ENCODE results near the gene PINK1. TPM values are rescaled to one million over a fixed set of nuclear protein-coding genes. Genes with fewer than 3 reads are reported as not detected.

Gene PINK1
- total RNA-seq, 1 donor from 2014 or later = 32.0 TPM

- H3K27me3 Mint-ChIP-seq (ENCODE audit: unreplicated experiment) = peaks cover 4% of the 10 kb centered on the region
- no peak for DNase-seq
- peaks cover 6% of the 10 kb centered on the region for H3K36me3 Mint-ChIP-seq (ENCODE audit: unreplicated experiment)
- H3K9me3 Mint-ChIP-seq (ENCODE audit: unreplicated experiment) = peaks cover 2% of the 10 kb centered on the region
- H3K4me3 Mint-ChIP-seq (ENCODE audit: unreplicated experiment) = no peak overlapping the region
- TF ChIP-seq CTCF (IDR thresholded peaks at IDR 0.05; ENCODE audit: partially characterized antibody, unreplicated experiment) = no peak
- no peak overlapping the region for H3K27ac Mint-ChIP-seq (ENCODE audit: unreplicated experiment)
- H3K4me1 Mint-ChIP-seq (ENCODE audit: low read depth, unreplicated experiment) = peaks cover 16% of the 10 kb centered on the region
These were observed 19.0 kb downstream of the PINK1 start for GRCh38 chr1:20652300-20652699.

GRCh38 chr1:20654104-20654690 lies 20.9 kb downstream of the PINK1 start:
- Mint-ChIP-seq H3K27ac (ENCODE audit: unreplicated experiment) (no peak overlapping the region), H3K4me3 (ENCODE audit: unreplicated experiment) (no peak overlapping the region), H3K36me3 (ENCODE audit: unreplicated experiment) (peaks cover 6% of the 10 kb centered on the region), H3K27me3 (ENCODE audit: unreplicated experiment) (peaks cover 3% of the 10 kb centered on the region), H3K4me1 (ENCODE audit: low read depth, unreplicated experiment) (peaks cover 16% of the 10 kb centered on the region), H3K9me3 (ENCODE audit: unreplicated experiment) (peaks cover 2% of the 10 kb centered on the region)
- TF ChIP-seq CTCF (IDR thresholded peaks at IDR 0.05; ENCODE audit: partially characterized antibody, unreplicated experiment) = no peak
- DNase-seq = no peak

DNA sequence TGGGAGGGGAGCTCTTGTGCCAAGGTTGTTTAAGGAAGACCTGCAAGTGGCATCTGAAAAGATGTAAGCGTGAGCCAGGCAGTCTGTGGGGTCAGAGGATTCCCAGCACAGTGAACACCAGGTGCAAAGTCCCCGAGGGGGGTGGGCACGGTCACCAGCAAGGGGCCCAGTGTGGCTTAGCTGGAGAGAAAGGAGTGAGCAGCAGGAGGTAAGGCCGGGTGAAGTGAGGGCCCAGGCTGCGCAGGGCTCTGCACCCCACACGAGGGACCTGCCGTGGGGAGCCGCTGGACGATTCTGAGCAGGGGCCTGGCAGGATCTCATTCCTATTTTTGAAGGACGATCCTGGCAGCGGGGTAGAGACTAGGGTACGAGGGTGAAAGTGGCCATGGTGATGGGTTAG lies 23.8 kb downstream of the PINK1 start:
- peaks cover 10% of the 10 kb centered on the region for H3K4me1 Mint-ChIP-seq (ENCODE audit: low read depth, unreplicated experiment)
- no peak for DNase-seq
- peaks cover 1% of the 10 kb centered on the region for H3K9me3 Mint-ChIP-seq (ENCODE audit: unreplicated experiment)
- H3K27ac Mint-ChIP-seq (ENCODE audit: unreplicated experiment) = no peak overlapping the region
- peaks cover 3% of the 10 kb centered on the region for H3K27me3 Mint-ChIP-seq (ENCODE audit: unreplicated experiment)
- TF ChIP-seq CTCF (IDR thresholded peaks at IDR 0.05; ENCODE audit: partially characterized antibody, unreplicated experiment) = no peak
- no peak overlapping the region for H3K4me3 Mint-ChIP-seq (ENCODE audit: unreplicated experiment)
- no peaks in the 10 kb centered on the region for H3K36me3 Mint-ChIP-seq (ENCODE audit: unreplicated experiment)

- TF ChIP-seq CTCF (IDR thresholded peaks at IDR 0.05; ENCODE audit: partially characterized antibody, unreplicated experiment) = no peak
- Mint-ChIP-seq H3K4me1 (ENCODE audit: low read depth, unreplicated experiment) (peaks cover 15% of the 10 kb centered on the region), H3K36me3 (ENCODE audit: unreplicated experiment) (no peaks in the 10 kb centered on the region), H3K4me3 (ENCODE audit: unreplicated experiment) (no peak overlapping the region), H3K9me3 (ENCODE audit: unreplicated experiment) (peaks cover 4% of the 10 kb centered on the region), H3K27me3 (ENCODE audit: unreplicated experiment) (no peaks in the 10 kb centered on the region), H3K27ac (ENCODE audit: unreplicated experiment) (no peak overlapping the region)
- DNase-seq = no peak
These were observed 25.1 kb downstream of the PINK1 start for GRCh38 chr1:20658166-20658915.

DNA sequence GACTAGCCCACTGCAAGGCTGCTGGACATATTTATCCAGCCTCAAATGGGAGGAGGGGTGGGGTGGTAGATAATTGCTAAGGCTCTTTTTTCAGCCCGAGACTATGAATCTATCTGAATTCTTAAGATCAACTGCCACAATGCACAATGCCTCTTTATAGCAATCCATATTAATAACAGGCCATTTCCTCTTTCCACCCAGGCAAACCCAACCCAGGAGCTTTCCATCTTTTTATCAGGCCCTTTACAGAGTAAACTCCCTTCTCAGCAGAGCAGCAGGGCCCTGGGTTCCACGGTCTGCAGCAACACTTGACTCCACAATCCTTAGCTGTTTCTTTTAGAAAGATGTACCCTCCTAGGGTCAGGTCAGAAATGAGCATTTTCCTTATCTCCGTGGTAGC lies 27.1 kb downstream of the PINK1 start:
- H3K36me3 Mint-ChIP-seq (ENCODE audit: unreplicated experiment) = no peaks in the 10 kb centered on the region
- DNase-seq = no peak
- peak overlapping the region; percentile 95 for H3K27ac Mint-ChIP-seq (ENCODE audit: unreplicated experiment)
- peaks cover 15% of the 10 kb centered on the region for H3K4me1 Mint-ChIP-seq (ENCODE audit: low read depth, unreplicated experiment)
- TF ChIP-seq CTCF (IDR thresholded peaks at IDR 0.05; ENCODE audit: partially characterized antibody, unreplicated experiment) = no peak
- peak overlapping the region; percentile 98 for H3K4me3 Mint-ChIP-seq (ENCODE audit: unreplicated experiment)
- no peaks in the 10 kb centered on the region for H3K27me3 Mint-ChIP-seq (ENCODE audit: unreplicated experiment)
- peaks cover 4% of the 10 kb centered on the region for H3K9me3 Mint-ChIP-seq (ENCODE audit: unreplicated experiment)

All from glutamatergic neuron (in vitro differentiated cells).